ENCODE measurements around the gene TPO. TPM values are rescaled to one million over a fixed set of nuclear protein-coding genes. Genes with fewer than 3 reads are reported as not detected.
A peak's percentile ranks its signal among the peaks of the same experiment; 100 is the strongest.
"Not testable (repeated sequence)": the region's sequence is repeated elsewhere in the genome, so short reads cannot be mapped to it uniquely, and the experiment has no call there.

TPO gene
- total and polyA plus RNA-seq, 2 experiments from 2014 or later: 0.37 TPM; not detected in 1

DNA sequence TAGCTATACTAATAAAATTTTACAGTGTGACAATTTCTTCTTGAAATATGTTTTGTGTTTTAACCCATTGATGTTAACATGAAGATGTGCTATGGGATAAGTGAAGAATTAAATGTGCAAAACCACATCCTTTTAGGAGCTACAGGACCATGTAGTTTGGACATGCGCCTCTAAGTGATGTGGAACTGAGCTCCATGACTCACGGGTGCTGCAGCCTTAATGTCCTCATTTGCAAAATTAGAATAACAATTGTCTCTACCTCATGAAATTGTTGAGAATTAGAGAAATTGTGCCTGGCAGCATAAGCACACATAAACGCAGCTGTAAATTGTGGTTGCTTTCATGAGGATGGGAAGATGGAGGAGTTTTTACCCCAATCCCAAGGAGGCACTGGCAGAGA, 31.6 kb upstream of the TPO start:
- 74% methylated on average over 3 of the region's 3 CpGs for WGBS (ENCODE audit: low lambda C conversion rate, missing lambda C conversion rate)
- no peak for DNase-seq (ENCODE audit: low spot score)
- no peak overlapping the region for H3K4me2 ChIP-seq
- H3K27ac ChIP-seq: no peak overlapping the region
- no peaks in the 10 kb centered on the region for H4K20me1 ChIP-seq (ENCODE audit: insufficient read depth, poor library complexity, severe bottlenecking)
- H3K9me3 ChIP-seq (ENCODE audit: low read depth): no peaks in the 10 kb centered on the region
- no peaks in the 10 kb centered on the region for H3K4me1 ChIP-seq (ENCODE audit: insufficient read depth)
- H3K36me3 ChIP-seq (replicated peaks; ENCODE audit: insufficient read depth, low read depth): no peaks in the 10 kb centered on the region
- TF ChIP-seq, protein P1, sequence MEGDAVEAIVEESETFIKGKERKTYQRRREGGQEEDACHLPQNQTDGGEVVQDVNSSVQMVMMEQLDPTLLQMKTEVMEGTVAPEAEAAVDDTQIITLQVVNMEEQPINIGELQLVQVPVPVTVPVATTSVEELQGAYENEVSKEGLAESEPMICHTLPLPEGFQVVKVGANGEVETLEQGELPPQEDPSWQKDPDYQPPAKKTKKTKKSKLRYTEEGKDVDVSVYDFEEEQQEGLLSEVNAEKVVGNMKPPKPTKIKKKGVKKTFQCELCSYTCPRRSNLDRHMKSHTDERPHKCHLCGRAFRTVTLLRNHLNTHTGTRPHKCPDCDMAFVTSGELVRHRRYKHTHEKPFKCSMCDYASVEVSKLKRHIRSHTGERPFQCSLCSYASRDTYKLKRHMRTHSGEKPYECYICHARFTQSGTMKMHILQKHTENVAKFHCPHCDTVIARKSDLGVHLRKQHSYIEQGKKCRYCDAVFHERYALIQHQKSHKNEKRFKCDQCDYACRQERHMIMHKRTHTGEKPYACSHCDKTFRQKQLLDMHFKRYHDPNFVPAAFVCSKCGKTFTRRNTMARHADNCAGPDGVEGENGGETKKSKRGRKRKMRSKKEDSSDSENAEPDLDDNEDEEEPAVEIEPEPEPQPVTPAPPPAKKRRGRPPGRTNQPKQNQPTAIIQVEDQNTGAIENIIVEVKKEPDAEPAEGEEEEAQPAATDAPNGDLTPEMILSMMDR (IDR thresholded peaks at IDR 0.05; ENCODE audit: poor library complexity): no peak
- TF ChIP-seq EZH2 (IDR thresholded peaks at IDR 0.05; ENCODE audit: borderline replicate concordance) (no peak), EZH2phosphoT487 (IDR thresholded peaks at IDR 0.05; ENCODE audit: low read depth, severe bottlenecking, unreplicated experiment) (no peak)
- H3K9me2 ChIP-seq (replicated peaks; ENCODE audit: insufficient read depth): no peaks in the 10 kb centered on the region
- H3K27me3 ChIP-seq: no peaks in the 10 kb centered on the region
- no peak overlapping the region for H2AFZ ChIP-seq
- no peaks in the 10 kb centered on the region for H3K79me2 ChIP-seq
- no peak overlapping the region for H3K4me3 ChIP-seq

DNA sequence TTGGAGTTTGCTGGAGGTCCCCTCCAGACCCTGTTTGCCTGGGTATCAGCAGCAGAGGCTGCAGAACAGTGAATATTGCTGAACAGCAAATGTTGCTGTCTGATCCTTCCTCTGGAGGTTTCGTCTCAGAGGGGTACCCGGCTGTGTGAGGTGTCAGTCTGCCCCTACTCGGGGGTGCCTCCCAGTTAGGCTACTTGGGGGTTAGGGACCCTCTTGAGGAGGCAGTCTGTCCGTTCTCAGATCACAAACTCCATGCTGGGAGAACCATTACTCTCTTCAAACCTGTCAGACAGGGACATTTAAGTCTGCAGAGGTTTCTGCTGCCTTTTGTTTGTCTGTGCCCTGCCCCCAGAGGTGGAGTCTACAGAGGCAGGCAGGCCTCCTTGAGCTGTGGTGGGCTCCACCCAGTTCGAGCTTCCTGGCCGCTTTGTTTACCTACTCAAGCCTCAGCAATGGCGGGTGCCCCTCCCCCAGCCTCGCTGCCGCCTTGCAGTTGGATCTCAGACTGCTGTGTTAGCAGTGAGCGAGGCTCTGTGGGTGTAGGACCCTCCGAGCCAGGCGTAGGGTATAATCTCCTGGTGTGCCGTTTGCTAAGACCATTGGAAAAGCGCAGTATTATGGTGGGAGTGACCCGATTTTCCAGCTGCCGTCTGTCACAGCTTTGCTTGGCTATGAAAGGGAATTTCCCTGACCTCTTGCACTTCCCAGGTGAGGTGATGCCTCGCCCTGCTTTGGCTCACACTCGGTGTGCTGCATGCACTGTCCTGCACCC, 25.1 kb upstream of the TPO start:
- not testable (repeated sequence) for H3K27me3 ChIP-seq; H3K9me2 ChIP-seq (replicated peaks; ENCODE audit: insufficient read depth)

DNA sequence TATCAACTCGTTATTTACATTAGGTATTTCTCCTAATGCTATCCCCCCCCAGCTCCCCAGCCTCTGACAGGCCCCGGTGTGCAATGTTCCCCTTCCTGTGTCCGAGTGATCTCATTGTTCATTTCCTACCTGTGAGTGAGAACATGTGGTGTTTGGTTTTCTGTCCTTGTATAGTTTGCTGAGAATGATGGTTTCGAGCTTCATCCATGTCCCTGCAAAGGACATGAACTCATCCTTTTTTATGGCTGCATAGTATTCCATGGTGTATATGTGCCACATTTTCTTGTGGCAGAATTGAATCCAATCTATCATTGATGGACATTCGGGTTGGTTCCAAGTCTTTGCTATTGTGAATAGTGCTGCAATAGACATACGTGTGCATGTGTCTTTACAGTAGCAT, 23.1 kb upstream of the TPO start:
- H3K4me1 ChIP-seq (ENCODE audit: insufficient read depth); H3K9me2 ChIP-seq (replicated peaks; ENCODE audit: insufficient read depth); H3K4me2 ChIP-seq; H3K79me2 ChIP-seq; H3K27me3 ChIP-seq; H3K4me3 ChIP-seq; H3K27ac ChIP-seq; H2AFZ ChIP-seq; H3K9me3 ChIP-seq (ENCODE audit: low read depth); H4K20me1 ChIP-seq (ENCODE audit: insufficient read depth, poor library complexity, severe bottlenecking); DNase-seq (ENCODE audit: low spot score); H3K36me3 ChIP-seq (replicated peaks; ENCODE audit: insufficient read depth, low read depth): not testable (repeated sequence)
- 94% methylated on average over 6 of the region's 6 CpGs for WGBS (ENCODE audit: low lambda C conversion rate, missing lambda C conversion rate)

More for the DNA sequence above, 25.1 kb upstream of the TPO start:
- not testable (repeated sequence) for H3K36me3 ChIP-seq (replicated peaks; ENCODE audit: insufficient read depth, low read depth); DNase-seq (ENCODE audit: low spot score); H4K20me1 ChIP-seq (ENCODE audit: insufficient read depth, poor library complexity, severe bottlenecking); H3K4me1 ChIP-seq (ENCODE audit: insufficient read depth); H3K27ac ChIP-seq; H3K79me2 ChIP-seq; H3K4me3 ChIP-seq; H3K9me3 ChIP-seq (ENCODE audit: low read depth)
- WGBS (ENCODE audit: low lambda C conversion rate, missing lambda C conversion rate): 22% methylated on average over 18 of the region's 18 CpGs
- H3K4me2 ChIP-seq: peak overlapping the region; percentile 75
- H2AFZ ChIP-seq: peak overlapping the region; percentile 76

DNA sequence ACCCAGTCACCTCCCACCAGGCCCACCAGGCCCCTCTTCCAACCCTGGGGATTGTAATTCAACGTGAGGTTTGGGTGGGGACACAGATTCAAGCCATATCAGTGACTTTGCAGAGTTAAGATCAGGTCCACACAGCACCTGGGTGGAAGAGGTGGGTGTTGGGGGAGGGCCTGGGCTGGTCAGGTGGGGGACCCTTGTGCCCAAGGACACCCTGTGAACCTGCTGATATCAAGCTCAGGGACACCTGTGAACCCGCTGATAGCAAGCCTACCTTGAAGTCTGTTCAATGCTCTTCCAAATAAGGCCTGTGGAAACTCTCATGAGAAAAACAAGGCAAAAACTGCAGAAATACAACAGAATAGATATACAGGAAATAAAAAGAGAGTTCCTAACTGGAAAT, 19.9 kb upstream of the TPO start:
- Histone ChIP-seq H3K4me1 (ENCODE audit: insufficient read depth) (no peaks in the 10 kb centered on the region), H3K36me3 (replicated peaks; ENCODE audit: insufficient read depth, low read depth) (no peaks in the 10 kb centered on the region), H3K9me2 (replicated peaks; ENCODE audit: insufficient read depth) (no peaks in the 10 kb centered on the region), H3K9me3 (ENCODE audit: low read depth) (no peaks in the 10 kb centered on the region), H3K27me3 (no peaks in the 10 kb centered on the region), H3K79me2 (no peaks in the 10 kb centered on the region), H3K27ac (no peak overlapping the region), H4K20me1 (ENCODE audit: insufficient read depth, poor library complexity, severe bottlenecking) (no peaks in the 10 kb centered on the region), H2AFZ (no peak overlapping the region), H3K4me3 (no peak overlapping the region), H3K4me2 (no peak overlapping the region)
- DNase-seq (ENCODE audit: low spot score): no peak
- WGBS (ENCODE audit: low lambda C conversion rate, missing lambda C conversion rate): 77% methylated on average over 2 of the region's 2 CpGs
- TF ChIP-seq EZH2 (IDR thresholded peaks at IDR 0.05; ENCODE audit: borderline replicate concordance) (no peak), EZH2phosphoT487 (IDR thresholded peaks at IDR 0.05; ENCODE audit: low read depth, severe bottlenecking, unreplicated experiment) (no peak)
- TF ChIP-seq, protein P1 (IDR thresholded peaks at IDR 0.05; ENCODE audit: poor library complexity): no peak

All from hepatocyte (in vitro differentiated cells).